Loucy (cell line): ENCODE measurements around the gene GPR15.
"Not testable (repeated sequence)": the region's sequence is repeated elsewhere in the genome, so short reads cannot be mapped to it uniquely, and the experiment has no call there.

Experiments
- H2AFZ ChIP-seq: fragments of 200-600 bp; sonication (generic); 2 replicates; pipeline ENCODE4 v1.6.0; 2016; ENCODE audit warnings: antibody characterized with exemption, mild to moderate bottlenecking, low read length, moderate library complexity
- H3F3A ChIP-seq: fragments of 200-600 bp; 2 replicates; pipeline ENCODE4 v1.6.0; 2016; ENCODE audit warnings: antibody characterized with exemption, low read depth, mild to moderate bottlenecking
- H3K27me3 ChIP-seq: fragments of 200-600 bp; sonication (generic); 2 replicates; pipeline ENCODE4 v1.6.1; 2014; ENCODE audit warnings: low read length, mild to moderate bottlenecking; ENCODE audit not compliant: insufficient read depth, poor library complexity, severe bottlenecking
- H3K36me3 ChIP-seq: fragments of 200-600 bp; sonication (generic); 2 replicates; pipeline ENCODE4 v1.6.1; 2016; ENCODE audit warnings: low read length; ENCODE audit not compliant: insufficient read depth
- H3K4me1 ChIP-seq: fragments of 200-600 bp; sonication (generic); 2 replicates; pipeline ENCODE4 v1.5.1; 2014; ENCODE audit warnings: low read length, mild to moderate bottlenecking; ENCODE audit not compliant: insufficient read depth, poor library complexity, severe bottlenecking
- H3K4me2 ChIP-seq: fragments of 200-600 bp; sonication (generic); 2 replicates; pipeline ENCODE4 v1.6.0; 2014; ENCODE audit warnings: antibody characterized with exemption, low read length, low read depth, mild to moderate bottlenecking; ENCODE audit not compliant: poor library complexity, severe bottlenecking
- H3K4me3 ChIP-seq: fragments of 200-600 bp; sonication (generic); 2 replicates; pipeline ENCODE4 v1.5.1; 2014; ENCODE audit warnings: low read length, mild to moderate bottlenecking, mixed read lengths; ENCODE audit not compliant: poor library complexity, severe bottlenecking
- H3K79me2 ChIP-seq: fragments of 200-600 bp; sonication (generic); 2 replicates; pipeline ENCODE4 v1.6.1; 2014; ENCODE audit warnings: low read length; ENCODE audit not compliant: insufficient read depth
- H3K9ac ChIP-seq: fragments of 200-600 bp; sonication (generic); 2 replicates; pipeline ENCODE4 v1.6.0; 2014; ENCODE audit warnings: mild to moderate bottlenecking, low read depth, low read length, moderate library complexity; ENCODE audit not compliant: poor library complexity, severe bottlenecking
- H3K9me2 ChIP-seq: fragments of 200-600 bp; sonication (generic); replicated peaks from 2 replicates; pipeline ENCODE4 v1.6.1; 2016; ENCODE audit warnings: low read depth, low read length, mixed read lengths
- H3K9me3 ChIP-seq: fragments of 200-600 bp; sonication (generic); 2 replicates; pipeline ENCODE4 v1.6.1; 2014; ENCODE audit warnings: mild to moderate bottlenecking, antibody characterized with exemption, low read length, low read depth; ENCODE audit not compliant: insufficient read depth
- H4K20me1 ChIP-seq: fragments of 200-600 bp; sonication (generic); 2 replicates; pipeline ENCODE4 v1.6.0; 2014; ENCODE audit warnings: antibody characterized with exemption, low read length, mild to moderate bottlenecking; ENCODE audit not compliant: insufficient read depth, poor library complexity, severe bottlenecking
- EZH2phosphoT487 ChIP-seq: fragments of 200-600 bp; IDR thresholded peaks from 2 replicates; pipeline ENCODE4 v1.6.1; 2018; ENCODE audit warnings: antibody characterized with exemption, mild to moderate bottlenecking, moderate library complexity, borderline replicate concordance
- TF ChIP-seq, protein P1 (sequence below): fragments of 200-600 bp; sonication (generic); conservative IDR thresholded peaks from 2 replicates; pipeline ENCODE4 v1.5.1; 2014; ENCODE audit warnings: mild to moderate bottlenecking, antibody characterized with exemption, low read length

GPR15 gene

DNA sequence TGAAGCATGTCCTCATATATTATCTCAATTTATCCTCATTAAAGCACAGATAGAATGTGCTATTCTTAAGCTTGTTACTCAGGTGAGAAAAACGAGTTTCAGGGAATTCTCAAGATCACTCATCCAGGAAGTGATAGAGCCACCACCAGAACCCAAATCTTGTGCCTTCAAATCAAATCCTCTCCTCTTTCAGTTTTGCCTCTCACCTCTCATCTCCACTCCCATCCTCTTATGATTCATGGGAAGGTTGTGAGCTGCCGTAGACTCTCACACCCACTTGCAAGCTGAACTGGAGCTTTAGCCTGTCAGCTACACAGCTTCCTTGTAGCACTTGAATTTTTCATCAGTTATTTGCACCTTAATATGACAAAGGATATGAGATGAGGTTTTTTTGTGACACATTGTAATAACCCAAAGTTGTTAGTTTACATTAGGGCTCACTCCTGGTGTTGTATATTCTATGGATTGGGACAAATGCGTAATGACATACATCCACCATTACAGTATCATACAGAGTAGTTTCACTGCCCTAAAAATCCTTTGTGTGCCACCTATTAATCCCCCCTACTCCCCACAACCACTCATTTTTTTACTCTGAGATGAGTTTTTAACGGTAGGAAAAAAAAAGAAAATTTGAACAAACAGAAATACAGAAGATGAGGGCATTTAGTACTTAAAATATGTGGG, 25.7 kb downstream of the GPR15 start:
- H3K4me1 ChIP-seq = peaks cover 9% of the 10 kb centered on the region
- H2AFZ ChIP-seq = no peak overlapping the region
- H3K9me3 ChIP-seq = no peaks in the 10 kb centered on the region
- H3K9ac ChIP-seq = no peak overlapping the region
- TF ChIP-seq, protein P1, sequence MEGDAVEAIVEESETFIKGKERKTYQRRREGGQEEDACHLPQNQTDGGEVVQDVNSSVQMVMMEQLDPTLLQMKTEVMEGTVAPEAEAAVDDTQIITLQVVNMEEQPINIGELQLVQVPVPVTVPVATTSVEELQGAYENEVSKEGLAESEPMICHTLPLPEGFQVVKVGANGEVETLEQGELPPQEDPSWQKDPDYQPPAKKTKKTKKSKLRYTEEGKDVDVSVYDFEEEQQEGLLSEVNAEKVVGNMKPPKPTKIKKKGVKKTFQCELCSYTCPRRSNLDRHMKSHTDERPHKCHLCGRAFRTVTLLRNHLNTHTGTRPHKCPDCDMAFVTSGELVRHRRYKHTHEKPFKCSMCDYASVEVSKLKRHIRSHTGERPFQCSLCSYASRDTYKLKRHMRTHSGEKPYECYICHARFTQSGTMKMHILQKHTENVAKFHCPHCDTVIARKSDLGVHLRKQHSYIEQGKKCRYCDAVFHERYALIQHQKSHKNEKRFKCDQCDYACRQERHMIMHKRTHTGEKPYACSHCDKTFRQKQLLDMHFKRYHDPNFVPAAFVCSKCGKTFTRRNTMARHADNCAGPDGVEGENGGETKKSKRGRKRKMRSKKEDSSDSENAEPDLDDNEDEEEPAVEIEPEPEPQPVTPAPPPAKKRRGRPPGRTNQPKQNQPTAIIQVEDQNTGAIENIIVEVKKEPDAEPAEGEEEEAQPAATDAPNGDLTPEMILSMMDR = no peak
- no peak for TF ChIP-seq EZH2phosphoT487
- H3K9me2 ChIP-seq = no peaks in the 10 kb centered on the region
- no peak overlapping the region for H3K4me3 ChIP-seq
- H3K27me3 ChIP-seq = no peaks in the 10 kb centered on the region
- H3K4me2 ChIP-seq = no peak overlapping the region
- H3F3A ChIP-seq = no peaks in the 10 kb centered on the region
- no peaks in the 10 kb centered on the region for H3K36me3 ChIP-seq
- H4K20me1 ChIP-seq = no peaks in the 10 kb centered on the region
- no peaks in the 10 kb centered on the region for H3K79me2 ChIP-seq

- no peaks in the 10 kb centered on the region for H3K9me2 ChIP-seq
- no peaks in the 10 kb centered on the region for H3K9me3 ChIP-seq
- H3K9ac ChIP-seq = no peak overlapping the region
- no peaks in the 10 kb centered on the region for H3K36me3 ChIP-seq
- no peaks in the 10 kb centered on the region for H3K79me2 ChIP-seq
- no peak overlapping the region for H2AFZ ChIP-seq
- H4K20me1 ChIP-seq = no peaks in the 10 kb centered on the region
- H3F3A ChIP-seq = no peaks in the 10 kb centered on the region
- no peak overlapping the region for H3K4me3 ChIP-seq
- H3K4me1 ChIP-seq = peaks cover 14% of the 10 kb centered on the region
- TF ChIP-seq, protein P1 = no peak
- TF ChIP-seq EZH2phosphoT487 = no peak
- H3K4me2 ChIP-seq = no peak overlapping the region
- no peaks in the 10 kb centered on the region for H3K27me3 ChIP-seq
These were observed 26.5 kb downstream of the GPR15 start for GRCh38 chr3:98558100-98558827.

GRCh38 chr3:98559769-98560168, 28.0 kb downstream of the GPR15 start:
- not testable (repeated sequence) for H4K20me1 ChIP-seq, H2AFZ ChIP-seq, H3K4me3 ChIP-seq, H3K27me3 ChIP-seq, H3K9ac ChIP-seq, H3K9me2 ChIP-seq, H3K4me2 ChIP-seq, H3F3A ChIP-seq, H3K79me2 ChIP-seq, H3K9me3 ChIP-seq, H3K36me3 ChIP-seq
- H3K4me1 ChIP-seq = peaks cover 26% of the 10 kb centered on the region

GRCh38 chr3:98560911-98561310, 29.1 kb downstream of the GPR15 start:
- Histone ChIP-seq H4K20me1 (no peaks in the 10 kb centered on the region), H3K4me3 (no peak overlapping the region), H3K79me2 (no peaks in the 10 kb centered on the region), H3K4me1 (peaks cover 38% of the 10 kb centered on the region), H3K9me2 (no peaks in the 10 kb centered on the region), H3F3A (no peaks in the 10 kb centered on the region), H3K9me3 (no peaks in the 10 kb centered on the region), H2AFZ (no peak overlapping the region), H3K4me2 (no peak overlapping the region), H3K36me3 (no peaks in the 10 kb centered on the region), H3K9ac (no peak overlapping the region), H3K27me3 (no peaks in the 10 kb centered on the region)
- no peak for TF ChIP-seq EZH2phosphoT487
- TF ChIP-seq, protein P1 = no peak
